ENCODE measurements around the gene HECTD1.

DNA sequence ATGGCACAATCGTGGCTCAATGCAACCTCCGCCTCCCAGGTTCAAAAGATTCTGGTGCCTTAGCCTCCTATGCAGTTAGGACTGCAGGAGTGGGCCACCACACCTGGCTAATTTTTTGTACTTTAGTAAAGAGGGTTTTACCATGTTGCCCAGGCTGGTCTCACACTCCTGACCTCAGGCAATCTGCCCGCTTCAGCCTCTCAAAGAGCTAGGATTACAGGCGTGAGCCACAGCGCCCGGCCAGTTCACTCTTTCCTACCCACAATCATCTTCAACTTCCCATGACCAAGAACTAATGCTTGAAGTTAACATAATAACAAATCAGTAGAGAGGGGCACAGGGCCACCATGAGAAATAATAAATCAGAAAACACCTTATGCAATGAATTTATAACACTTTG is 82.4 kb downstream of the HECTD1 start:
- TF ChIP-seq, protein P1, sequence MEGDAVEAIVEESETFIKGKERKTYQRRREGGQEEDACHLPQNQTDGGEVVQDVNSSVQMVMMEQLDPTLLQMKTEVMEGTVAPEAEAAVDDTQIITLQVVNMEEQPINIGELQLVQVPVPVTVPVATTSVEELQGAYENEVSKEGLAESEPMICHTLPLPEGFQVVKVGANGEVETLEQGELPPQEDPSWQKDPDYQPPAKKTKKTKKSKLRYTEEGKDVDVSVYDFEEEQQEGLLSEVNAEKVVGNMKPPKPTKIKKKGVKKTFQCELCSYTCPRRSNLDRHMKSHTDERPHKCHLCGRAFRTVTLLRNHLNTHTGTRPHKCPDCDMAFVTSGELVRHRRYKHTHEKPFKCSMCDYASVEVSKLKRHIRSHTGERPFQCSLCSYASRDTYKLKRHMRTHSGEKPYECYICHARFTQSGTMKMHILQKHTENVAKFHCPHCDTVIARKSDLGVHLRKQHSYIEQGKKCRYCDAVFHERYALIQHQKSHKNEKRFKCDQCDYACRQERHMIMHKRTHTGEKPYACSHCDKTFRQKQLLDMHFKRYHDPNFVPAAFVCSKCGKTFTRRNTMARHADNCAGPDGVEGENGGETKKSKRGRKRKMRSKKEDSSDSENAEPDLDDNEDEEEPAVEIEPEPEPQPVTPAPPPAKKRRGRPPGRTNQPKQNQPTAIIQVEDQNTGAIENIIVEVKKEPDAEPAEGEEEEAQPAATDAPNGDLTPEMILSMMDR (IDR thresholded peaks at IDR 0.05; ENCODE audit: low read depth, low read length), result no peak
- TF ChIP-seq POLR2A (IDR thresholded peaks at IDR 0.05; ENCODE audit: extremely low read depth, insufficient read length) (no peak), MYC (IDR thresholded peaks at IDR 0.05; ENCODE audit: low read depth, low read length) (no peak)
- TF ChIP-seq, protein P2, sequence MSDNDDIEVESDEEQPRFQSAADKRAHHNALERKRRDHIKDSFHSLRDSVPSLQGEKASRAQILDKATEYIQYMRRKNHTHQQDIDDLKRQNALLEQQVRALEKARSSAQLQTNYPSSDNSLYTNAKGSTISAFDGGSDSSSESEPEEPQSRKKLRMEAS (IDR thresholded peaks at IDR 0.05; ENCODE audit: low read depth, low read length), result no peak

All from NB4 (cell line).